Inferior parietal cortex (tissue), 1 donor: Measurements from ENCODE around the gene ALX4.
A peak's percentile ranks its signal among the peaks of the same experiment; 100 is the strongest.

ENCODE experiments used
- DNase-seq: peaks from one replicate; pipeline ENCODE4 v3.0.0-alpha.2; 2016; ENCODE audit errors: extremely low spot score

ALX4 gene

DNA sequence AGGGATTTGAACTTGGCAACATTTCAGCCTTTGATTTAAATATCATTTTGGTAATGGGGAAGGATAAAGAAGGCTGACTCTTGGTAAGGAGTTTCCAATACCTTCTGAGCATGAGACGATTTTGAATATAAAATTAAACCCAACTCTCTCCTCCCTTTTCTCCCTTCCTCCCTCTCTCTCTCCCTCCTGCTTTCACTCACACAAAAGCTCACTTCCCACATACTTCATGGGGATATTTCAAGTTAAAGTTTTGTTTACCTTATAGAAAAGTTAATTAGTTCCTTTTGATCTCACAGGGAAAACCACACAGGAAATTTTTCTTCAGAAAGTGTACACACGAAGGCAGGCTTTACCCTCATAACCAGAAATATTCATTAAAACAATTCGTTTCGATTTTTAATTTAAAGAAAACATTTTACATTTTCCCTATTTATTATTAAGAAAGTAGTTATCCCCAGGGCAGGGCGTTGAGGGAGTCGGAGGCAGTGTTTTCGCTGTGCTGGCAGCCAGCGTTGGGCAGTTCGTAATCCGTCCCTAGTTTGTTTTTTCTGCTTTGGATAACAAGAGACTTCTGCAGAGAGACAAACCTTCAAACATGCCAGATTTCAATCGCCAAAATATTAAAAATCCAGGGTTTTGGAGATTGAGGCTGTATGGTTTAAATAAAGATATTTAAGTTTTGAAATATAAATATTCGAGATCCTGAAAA is 25.3 kb upstream of the ALX4 start:
- DNase-seq, result no peak

DNA sequence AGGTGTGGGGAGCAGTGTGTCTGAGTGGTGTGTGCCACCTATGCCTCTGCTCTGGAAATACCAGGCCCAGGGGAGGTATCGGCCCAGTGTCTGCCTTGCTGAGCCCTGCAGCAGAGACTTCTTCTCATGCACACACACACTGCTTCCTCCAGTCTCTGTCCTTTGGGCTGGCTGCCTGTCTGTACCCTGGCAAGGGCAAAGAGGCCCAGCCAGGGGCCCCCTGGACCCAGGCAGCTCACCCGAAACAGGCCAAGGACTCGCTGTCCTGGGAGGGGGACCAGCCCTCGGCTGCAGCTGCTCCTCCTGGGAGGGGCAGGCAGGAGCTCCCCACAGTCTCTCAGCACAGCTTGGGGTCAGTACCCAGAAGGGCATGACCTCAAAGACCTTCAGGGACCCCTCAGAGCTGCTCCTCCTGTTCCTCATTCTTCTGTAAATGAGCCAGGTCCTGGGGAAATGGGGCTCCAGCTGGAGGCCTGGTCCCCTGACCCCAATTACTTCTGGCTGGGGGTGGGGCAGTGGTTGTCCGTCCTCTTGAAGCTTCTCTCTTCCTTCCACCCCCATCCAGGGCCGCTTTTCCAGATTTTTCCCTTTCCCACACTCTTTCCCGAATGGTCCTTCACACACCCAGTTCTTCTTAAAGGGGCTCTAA is 24.5 kb upstream of the ALX4 start:
- no peak for DNase-seq

DNA sequence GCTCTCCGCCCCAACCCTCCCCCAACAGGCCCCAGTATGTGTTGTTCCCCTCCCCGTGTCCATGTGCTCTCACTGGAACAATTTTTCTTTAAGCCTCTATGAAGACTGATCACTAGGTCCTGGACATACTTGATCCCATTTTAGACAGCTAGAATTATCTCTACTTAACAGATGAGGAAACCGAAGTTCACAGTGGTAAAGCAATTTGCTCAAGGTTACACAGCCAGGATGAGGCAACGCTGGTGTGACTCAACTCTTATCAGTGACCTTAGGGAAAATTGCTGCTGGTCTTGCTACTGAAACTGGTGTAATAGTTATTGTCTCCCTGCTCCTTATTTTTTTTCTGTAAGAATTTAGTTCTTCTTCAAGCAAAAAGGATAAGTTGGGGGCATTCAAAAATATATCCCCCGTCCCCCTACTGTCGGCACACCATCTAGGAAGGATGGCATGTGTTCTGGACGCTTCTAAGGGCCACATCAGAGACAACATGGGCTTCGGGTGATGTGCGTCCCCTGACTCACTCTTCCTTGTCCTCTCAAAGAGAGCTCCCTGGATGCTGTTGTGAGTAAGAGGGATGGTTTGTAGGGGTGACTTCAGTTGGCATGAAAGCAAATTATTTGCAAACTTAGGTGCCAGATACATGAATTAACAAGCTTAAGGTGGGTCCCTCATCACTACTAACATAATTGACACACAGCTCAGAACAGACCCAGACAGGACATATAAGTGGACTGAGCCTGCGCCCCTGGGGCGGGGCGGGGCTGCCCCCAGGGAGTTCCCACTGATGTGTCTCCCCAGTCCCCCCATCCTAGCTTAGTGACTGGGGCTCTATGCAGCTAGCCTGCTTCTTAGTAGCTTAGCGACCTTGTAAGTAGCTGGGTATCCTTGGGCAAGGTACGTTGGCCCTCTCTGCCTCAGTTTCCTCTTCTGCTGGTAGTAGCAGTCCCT is 23.6 kb upstream of the ALX4 start:
- DNase-seq, result peak; percentile 20

DNA sequence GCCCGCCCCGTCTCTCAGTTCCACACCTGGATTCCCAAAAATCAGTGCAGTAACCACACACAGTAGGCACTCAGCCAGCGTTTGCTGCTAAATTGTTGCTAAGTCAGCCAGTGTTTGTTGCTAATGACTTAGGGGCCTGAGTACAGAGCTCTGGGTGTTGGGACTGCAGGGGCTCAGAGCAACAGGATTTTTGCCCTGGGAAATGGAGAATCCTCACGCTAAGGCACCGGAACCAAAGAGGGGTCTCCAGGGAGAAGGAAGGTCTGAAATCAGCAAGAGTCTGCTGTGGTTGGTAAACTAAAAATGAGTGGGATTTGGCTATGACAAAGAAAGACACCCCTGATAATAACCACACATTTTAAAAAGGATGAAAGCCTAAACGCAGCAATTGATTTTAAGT is 22.7 kb upstream of the ALX4 start:
- DNase-seq, result no peak

DNA sequence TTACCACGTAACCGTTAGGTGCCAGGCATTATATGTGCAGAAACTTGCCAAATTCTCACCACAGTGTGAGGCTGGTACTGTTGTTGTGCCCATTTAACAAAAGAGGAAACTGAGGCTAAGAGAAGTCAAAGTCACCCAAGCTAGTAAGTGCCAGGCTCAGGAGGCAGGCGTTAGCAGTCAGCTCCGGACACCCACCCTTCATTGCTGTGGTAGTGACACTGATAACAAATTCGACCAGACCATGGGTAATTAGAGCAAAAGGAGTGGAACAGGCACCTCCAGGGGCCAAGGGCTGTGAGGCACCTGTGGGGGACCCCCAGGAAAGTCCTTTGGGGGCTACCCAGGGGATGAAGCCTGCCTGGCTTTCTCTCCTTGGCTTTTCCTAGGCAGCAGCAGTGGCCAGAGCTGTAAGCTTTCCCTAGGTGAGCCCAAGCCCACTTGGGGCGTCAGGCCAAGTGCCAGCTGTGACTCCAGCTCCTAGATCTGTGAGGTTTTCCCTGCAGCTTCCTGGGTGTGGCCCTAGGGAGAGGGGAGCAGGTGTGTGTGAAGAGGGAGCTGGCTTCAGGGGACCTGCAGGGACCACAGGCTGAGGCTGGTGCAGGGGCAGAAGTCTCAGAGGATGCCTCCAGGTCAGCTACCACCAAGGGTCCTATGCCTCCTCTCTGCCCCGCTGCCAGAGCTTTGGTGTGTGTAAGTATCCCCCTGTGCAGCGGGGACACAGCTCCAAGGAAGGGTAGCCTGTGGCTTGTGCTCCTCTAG is 19.7 kb upstream of the ALX4 start:
- no peak for DNase-seq

DNA sequence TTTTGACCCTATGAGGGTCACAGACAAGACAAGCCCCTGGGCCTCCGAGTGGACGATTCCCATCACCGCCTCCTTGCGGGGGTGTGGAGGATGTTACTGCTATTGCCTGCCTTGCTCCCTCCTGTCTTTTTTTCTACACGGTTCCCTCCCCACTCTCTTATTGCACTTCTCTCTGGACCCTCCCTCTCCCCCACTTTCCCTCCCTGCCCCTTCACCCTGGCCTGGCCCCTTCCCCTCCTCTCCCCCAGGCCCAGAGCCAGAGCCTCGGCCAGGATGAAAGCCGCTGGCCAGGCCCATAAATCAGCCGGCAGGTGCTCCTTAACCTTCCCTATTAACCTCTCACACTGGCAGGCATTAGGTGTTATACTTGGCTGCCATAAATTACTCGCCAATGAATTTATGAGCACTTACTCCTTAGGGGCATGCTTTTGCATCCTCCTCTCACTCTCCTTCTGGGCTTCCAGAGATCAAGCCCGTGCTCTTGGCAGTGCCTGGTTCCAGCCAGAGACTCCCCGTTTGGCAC is 18.3 kb upstream of the ALX4 start:
- DNase-seq, result no peak

DNA sequence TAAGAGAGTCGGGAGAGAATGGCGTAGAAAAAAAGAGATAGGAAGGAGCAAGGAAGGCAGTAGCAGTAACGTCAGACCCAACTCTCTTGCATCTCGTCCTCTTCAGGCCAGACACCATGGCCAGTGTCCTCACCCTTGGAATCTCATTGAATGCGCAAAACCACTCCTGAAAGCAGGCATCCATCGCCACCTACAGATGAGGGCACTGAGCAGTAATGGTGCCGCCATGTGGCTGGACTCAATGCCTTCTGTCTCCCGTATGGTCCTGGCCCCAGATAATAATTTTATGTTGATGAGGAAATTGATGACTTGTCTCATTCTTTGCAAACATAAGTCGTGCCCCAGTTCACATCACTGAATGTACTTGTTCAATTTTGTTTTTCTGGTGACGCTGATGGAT is 17.8 kb upstream of the ALX4 start:
- no peak for DNase-seq

DNA sequence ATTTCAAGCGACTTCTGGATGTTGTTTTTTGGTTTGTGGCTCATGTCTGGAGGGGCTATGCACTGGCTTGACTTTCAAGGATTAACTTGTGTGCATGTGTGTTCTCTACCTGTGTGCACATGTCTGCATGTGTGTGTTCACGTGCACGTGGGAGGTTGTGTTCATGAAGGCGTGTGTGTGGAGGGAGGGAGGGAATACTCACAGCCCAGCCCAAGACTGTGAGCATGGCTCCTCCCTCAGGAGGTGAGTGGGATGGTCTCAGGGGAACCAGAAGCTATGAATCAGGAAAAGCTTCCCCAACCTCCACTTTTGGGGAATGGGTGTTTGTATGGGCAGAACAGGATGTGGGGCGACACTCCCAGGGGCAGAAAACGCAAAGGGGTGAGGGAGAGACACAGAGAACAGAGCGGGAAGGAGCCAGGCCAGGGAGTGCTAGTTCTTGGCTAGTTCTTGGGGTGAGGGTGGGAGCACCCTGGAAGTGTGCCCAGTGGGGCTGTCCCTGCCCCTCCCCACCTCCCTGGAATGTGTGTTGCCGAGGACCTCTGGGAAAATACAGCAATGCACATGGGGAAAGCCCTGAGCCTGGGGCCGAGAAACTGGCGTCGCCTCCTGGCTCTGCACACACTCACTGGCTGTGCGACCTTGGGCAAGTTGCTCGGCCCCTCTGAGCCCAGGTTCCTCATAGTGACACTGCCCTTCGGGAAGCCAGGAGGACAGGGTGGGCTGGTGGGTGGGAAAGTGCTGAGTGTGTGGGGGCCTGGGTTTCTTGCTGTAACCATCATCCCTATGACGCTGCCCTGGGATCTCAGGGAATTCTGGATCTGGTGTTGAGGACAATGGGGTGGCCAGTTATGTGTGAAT is 16.9 kb upstream of the ALX4 start:
- no peak for DNase-seq

DNA sequence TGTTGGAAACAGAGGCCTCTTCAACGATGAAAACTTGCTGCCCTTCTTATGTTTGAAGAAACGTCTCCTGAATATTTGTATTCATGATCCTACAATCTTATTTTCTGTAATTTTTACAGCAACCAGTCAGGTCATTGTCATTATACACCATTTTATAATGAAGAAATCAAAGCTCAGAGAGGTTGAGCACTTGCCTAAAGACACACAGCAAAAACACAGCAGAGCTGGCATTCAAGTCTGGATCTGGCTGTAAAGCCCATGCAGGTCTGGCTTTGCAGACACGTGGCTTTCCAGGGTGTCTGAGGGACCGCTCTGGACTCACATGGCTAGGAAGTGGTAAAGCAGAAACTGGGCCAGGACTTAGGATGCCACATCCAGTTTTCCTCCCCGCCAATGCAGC is 15.8 kb upstream of the ALX4 start:
- no peak for DNase-seq

DNA sequence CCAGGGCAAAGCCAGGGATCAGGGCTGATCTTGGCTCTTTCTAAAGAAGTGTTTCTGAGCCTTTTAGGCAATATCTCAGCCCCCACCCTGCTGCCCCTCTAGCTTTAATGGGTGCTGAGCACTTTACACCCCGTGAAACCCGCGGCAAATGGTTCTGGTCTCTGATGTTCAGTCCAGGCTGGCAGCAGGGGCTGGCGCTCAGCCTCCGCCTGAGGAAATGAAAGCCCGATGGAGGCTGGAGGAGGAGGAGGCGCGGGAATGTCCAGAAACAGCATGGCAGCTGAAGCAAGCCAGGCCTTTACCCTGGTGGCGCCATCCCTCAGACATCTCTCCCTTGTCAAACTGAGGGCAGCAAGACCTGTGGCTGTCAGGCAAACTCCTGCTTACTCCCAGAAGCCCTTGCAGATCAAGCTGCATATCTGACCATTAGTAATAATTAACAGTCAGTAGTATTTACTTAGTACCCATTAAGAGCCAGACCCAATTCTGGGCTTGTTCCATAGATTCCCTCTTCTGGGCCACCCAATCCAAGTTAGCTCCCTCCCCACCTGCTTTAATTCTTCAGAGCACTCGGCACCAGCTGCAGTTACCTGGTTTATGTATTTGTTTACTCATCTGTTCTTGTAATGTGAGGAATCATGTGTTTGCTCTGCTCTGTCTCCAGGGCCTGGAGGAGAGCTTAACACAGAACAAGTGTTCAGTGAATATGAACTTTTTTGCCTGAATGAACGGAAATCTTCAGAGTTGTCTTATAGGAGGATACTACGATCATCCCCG is 15.0 kb upstream of the ALX4 start:
- no peak for DNase-seq

DNA sequence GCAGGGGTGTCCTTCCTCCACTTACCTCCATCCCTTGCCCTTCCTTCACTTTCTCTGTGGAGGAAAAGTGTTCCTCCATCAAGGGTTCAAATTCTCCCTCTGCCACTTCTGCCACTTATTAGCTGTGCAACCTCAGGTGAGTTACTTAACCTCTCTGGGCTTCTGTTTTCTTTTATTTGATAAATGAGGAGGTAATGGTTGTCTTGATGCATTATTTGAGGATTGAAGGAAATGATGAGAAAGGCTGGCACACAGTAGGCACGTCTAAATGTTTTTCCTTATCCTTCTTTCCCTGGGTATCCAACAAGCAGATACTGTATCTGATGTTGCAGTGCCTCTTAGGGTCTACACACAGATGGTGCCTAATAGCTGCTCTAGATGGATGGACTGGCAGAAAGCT is 14.3 kb upstream of the ALX4 start:
- DNase-seq, result no peak

DNA sequence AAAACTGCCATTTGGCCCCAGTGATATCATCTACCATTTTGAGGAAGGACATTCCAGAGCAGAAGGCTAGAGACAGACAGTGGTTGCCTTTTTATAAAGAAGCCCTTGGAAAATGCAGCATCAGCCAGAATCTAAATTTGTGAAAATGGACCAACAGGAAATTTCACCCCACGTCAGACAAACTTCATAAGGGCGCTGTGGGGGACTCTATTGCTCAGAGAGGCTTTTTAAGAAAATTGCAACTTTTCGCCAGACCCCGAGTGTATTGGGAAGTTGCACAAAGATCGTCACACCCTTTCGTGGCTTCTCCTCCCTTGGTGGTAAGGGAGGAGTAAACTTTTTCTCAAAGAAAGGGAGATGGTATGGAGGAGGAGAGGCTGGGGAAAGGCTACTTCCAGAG is 12.3 kb upstream of the ALX4 start:
- no peak for DNase-seq

DNA sequence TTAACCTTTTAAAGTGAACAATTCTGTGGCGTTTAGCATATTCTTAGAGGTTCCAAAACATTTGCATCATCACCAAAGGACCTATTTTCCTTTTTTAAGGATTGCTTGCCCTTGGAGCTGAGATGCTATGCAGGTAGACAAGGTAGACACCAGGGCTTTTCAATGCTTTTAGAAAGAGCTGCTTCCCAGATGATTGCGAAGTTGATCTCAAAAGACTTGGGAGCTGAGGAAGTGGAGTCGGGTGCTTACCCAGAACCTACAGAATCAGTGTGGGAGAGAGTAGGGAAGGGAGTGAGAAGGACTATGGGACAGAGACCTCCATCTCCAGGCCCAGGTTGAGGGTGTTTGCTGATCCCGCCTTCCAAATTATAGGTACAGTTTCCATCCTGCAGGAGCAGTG is 11.1 kb upstream of the ALX4 start:
- no peak for DNase-seq

DNA sequence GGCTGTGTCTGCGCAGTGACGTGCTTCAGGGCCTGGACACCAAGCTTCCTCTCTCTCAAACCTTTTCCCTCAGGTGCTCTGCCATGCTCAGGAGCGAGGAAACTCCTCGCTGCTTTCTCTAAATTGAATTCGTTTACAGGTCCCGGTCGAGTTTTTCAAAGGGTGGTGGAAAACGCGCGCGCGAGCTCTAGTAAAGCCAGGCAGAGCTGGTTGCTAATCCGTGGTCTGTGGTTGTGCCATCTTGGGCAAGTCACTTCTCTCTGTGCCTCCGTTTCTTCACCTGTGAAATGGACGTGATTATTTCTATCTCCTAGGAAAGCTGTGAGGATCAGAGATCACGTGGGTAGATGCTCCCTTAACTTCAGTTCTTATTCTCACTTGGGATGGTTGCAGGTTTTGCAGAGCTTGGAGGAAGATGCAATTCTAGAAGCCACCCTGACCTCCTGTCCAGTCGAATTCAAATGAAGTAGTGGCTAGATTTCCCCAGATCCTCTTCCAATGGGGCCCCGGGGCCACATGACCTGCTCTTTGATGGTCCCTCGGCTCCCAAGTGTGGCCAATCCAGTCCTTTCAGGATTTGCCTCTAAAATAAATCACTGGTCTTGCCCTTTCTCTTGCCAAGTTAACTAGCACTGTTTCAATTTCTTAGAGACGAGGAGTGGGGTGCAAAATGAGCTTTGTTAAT is 10.5 kb upstream of the ALX4 start:
- no peak for DNase-seq

DNA sequence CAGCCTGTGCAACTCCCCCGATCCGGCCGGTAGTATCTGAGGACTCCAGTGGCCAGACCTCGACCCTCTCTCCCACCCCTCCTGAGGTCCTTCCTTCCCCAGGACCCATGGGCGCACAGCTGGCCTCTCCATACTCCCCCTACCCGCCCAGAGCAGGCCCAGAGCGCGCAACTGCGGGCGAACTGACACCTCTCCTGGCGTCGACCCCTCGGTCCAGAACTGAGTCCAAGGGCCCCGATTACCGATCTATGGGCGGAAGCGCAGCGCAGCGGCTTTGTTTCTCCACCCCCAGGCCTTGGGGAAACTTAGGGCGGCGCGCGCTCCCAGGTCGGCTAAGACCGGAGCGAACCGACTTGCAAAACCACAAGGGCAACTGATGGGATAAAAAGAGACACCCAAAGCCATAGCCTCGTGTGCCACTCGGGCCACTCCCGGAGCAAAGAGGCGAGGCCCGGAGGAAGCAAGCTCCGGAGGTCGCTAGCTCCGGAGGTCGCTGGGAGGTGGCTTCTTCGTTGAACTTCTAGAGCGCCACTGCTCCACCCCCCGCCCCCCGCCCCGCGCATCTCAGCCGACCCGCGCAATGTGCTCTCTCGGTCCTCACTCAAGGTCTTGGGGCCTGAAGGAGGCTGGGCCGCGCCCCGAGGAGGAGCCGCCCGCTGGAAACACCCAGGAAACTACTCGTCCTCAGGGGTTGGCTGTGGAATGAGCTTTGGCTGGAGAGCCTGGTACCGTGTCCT is 9.8 kb upstream of the ALX4 start:
- DNase-seq, result no peak

DNA sequence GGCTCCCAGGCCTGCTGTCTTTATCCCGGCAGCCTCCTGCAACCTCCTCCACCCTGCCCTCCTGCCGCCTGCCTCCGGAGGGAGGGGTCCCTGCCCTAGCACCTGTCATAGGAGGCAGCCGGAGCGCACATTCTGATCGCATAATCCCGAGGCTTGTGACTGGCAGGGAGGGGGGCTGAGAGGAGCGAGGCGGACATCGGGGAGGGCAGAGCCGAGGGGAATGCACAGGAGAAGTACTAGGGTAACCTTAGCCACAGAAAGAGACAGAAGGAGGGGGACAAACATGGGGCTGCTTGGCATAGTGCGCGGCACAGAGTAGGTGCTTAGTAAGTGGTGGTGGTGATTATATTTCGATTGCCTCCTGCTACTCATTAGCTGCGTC is 9.2 kb upstream of the ALX4 start:
- DNase-seq, result no peak

DNA sequence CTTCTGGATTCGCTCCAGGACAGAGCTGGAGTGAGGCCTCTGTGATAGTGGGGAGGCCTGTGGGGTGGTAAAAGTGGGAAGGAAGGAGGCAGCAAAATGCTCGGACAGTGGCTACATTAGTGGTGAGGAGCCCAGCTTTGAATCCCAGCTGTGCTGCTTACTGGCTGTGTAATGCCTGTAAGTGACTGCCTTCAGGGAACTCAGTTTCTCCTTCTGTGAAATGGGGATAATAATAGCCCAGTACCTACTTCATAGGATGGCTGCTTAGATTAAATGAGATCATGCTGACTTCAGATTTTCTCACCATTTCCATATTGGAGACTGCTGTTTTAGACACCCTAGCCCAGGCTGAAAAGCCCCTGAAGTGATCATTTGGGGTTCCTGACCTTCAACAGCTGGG is 8.4 kb upstream of the ALX4 start:
- DNase-seq, result no peak

DNA sequence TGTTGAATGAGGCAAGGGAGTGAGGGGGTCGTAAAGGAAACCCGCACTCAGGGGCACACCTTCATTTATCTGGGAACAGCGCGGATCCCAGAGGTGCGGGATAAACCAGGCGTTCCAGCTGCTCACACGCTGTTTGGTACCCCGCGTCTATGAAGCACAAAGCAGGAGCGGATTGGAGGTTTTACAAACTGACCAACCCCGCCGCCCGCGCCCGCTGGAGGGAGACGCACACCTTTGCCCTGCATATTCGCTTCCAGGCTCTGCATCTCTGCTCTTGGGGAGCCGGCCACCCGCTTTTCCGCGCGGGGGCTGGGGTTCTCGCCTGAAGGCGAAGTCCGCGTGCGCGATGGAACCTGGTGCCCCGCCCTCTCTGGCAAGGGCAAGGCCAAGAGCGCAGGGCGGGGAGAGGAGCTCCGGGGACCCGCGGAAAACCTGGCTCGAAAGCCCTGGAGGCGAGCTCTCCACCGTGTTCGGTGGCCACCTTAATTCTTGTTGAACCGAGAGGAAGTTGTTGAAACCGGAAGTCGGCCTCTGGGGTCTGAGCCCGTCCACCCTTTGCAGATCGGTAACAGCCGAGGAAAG is 6.8 kb upstream of the ALX4 start:
- DNase-seq, result no peak
